Upper lobe of right lung (tissue), 1 donor: ENCODE measurements around the gene SYNPO2. TPM values are rescaled to one million over a fixed set of nuclear protein-coding genes. Genes with fewer than 3 reads are reported as not detected.
A peak's percentile ranks its signal among the peaks of the same experiment; 100 is the strongest.
"Not testable (repeated sequence)": the region's sequence is repeated elsewhere in the genome, so short reads cannot be mapped to it uniquely, and the experiment has no call there.

Source experiments
- ATAC-seq: fragments of 200-7000 bp; cut with Tn5 transposase; one replicate; pipeline ENCODE4 v1.9.1; 2020; ENCODE audit warnings: mild to moderate bottlenecking, moderate library complexity
- DNase-seq: peaks from one replicate; pipeline ENCODE4 v3.0.0-alpha.2; 2020
- H3K27ac ChIP-seq: fragments of 200-600 bp; one replicate; pipeline ENCODE4 v1.8.0; 2022
- H3K27me3 ChIP-seq: fragments of 200-600 bp; one replicate; pipeline ENCODE4 v1.8.0; 2022; ENCODE audit warnings: mild to moderate bottlenecking
- H3K36me3 ChIP-seq: fragments of 200-600 bp; one replicate; pipeline ENCODE4 v1.8.0; 2022
- H3K4me1 ChIP-seq: fragments of 200-600 bp; one replicate; pipeline ENCODE4 v1.8.0; 2022
- H3K4me3 ChIP-seq: fragments of 200-600 bp; one replicate; pipeline ENCODE4 v1.8.0; 2022; ENCODE audit warnings: mild to moderate bottlenecking
- H3K9me3 ChIP-seq: fragments of 200-600 bp; one replicate; pipeline ENCODE4 v1.8.0; 2022
- CTCF ChIP-seq: fragments of 200-600 bp; IDR thresholded peaks from one replicate; pipeline ENCODE4 v1.8.0; 2022; ENCODE audit warnings: antibody characterized with exemption
- intact Hi-C: fragments of 100-400 bp; cut with DNase I; formaldehyde crosslinking; loops from one replicate; pipeline ENCODE4 v1.11.0; 2022
- total RNA-seq: library from RNA; stranded (reverse); fragmentation: NEBNext Ultra II Directional; extraction: Animal tissue kit (Norgen Biotek cat#: 25700); gene quantifications from one replicate; pipeline ENCODE4 v1.2.1, GENCODE V29; 2021
- donor health status: DM: no; HTN: yes; CAD: no; lungs with severe emphysema.

The SYNPO2 gene
- total RNA-seq, 1 donor from 2014 or later = 38.9 TPM

GRCh38 chr4:119005928-119006460 lies 117.3 kb downstream of the SYNPO2 start:
- Histone ChIP-seq H3K27me3 (no peaks in the 10 kb centered on the region), H3K36me3 (no peaks in the 10 kb centered on the region), H3K27ac (no peak overlapping the region), H3K4me3 (no peak overlapping the region), H3K9me3 (no peaks in the 10 kb centered on the region), H3K4me1 (no peaks in the 10 kb centered on the region)
- intact Hi-C loops = no loop called here
- no peak for TF ChIP-seq CTCF
- ATAC-seq (no peak), DNase-seq (no peak)

GRCh38 chr4:119008761-119009160 lies 120.1 kb downstream of the SYNPO2 start:
- Histone ChIP-seq H3K27me3 (no peaks in the 10 kb centered on the region), H3K27ac (no peak overlapping the region), H3K4me1 (no peaks in the 10 kb centered on the region), H3K4me3 (no peak overlapping the region), H3K9me3 (no peaks in the 10 kb centered on the region), H3K36me3 (no peaks in the 10 kb centered on the region)
- ATAC-seq (no peak), DNase-seq (no peak)
- intact Hi-C loops = no loop called here
- TF ChIP-seq CTCF = no peak

GRCh38 chr4:119010221-119010620 lies 121.6 kb downstream of the SYNPO2 start:
- H3K27me3 ChIP-seq, H3K9me3 ChIP-seq, intact Hi-C loops, H3K36me3 ChIP-seq, ATAC-seq, DNase-seq, H3K4me3 ChIP-seq, H3K4me1 ChIP-seq: not testable (repeated sequence)
- H3K27ac ChIP-seq = peak overlapping the region; percentile 3

- peak; percentile 70 for DNase-seq
- intact Hi-C loops = no loop called here
- peak; percentile 94 for ATAC-seq
- H3K4me1 ChIP-seq = no peaks in the 10 kb centered on the region
- H3K9me3 ChIP-seq = no peaks in the 10 kb centered on the region
- H3K27me3 ChIP-seq = no peaks in the 10 kb centered on the region
- H3K36me3 ChIP-seq = no peaks in the 10 kb centered on the region
- no peak overlapping the region for H3K4me3 ChIP-seq
- peak overlapping the region; percentile 3 for H3K27ac ChIP-seq
- no peak for TF ChIP-seq CTCF
Observed at GRCh38 chr4:119010909-119011606, 122.4 kb downstream of the SYNPO2 start.

- Histone ChIP-seq H3K27ac (no peak overlapping the region), H3K27me3 (no peaks in the 10 kb centered on the region), H3K4me3 (no peak overlapping the region), H3K36me3 (no peaks in the 10 kb centered on the region), H3K9me3 (no peaks in the 10 kb centered on the region), H3K4me1 (no peaks in the 10 kb centered on the region)
- intact Hi-C loops = no loop called here
- no peak for ATAC-seq
- DNase-seq = no peak
- no peak for TF ChIP-seq CTCF
Observed at GRCh38 chr4:119011607-119011988, 122.9 kb downstream of the SYNPO2 start.

GRCh38 chr4:119014658-119015057 lies 126.0 kb downstream of the SYNPO2 start:
- no peaks in the 10 kb centered on the region for H3K27me3 ChIP-seq
- H3K36me3 ChIP-seq = no peaks in the 10 kb centered on the region
- no peak for DNase-seq
- no peak for TF ChIP-seq CTCF
- H3K4me3 ChIP-seq = no peak overlapping the region
- no peaks in the 10 kb centered on the region for H3K9me3 ChIP-seq
- no peak overlapping the region for H3K27ac ChIP-seq
- intact Hi-C loops = no loop called here
- no peaks in the 10 kb centered on the region for H3K4me1 ChIP-seq
- no peak for ATAC-seq
